Neuronal stem cell (in vitro differentiated cells): ENCODE data around the gene RNF180.
"Not testable (repeated sequence)": the region's sequence is repeated elsewhere in the genome, so short reads cannot be mapped to it uniquely, and the experiment has no call there.

Experiments
- DNase-seq: peaks from one replicate; pipeline ENCODE4 v3.0.0-alpha.2; 2013; ENCODE audit warnings: low spot score
- H2AFZ ChIP-seq: one replicate; pipeline ENCODE4 v1.6.1; 2013; ENCODE audit warnings: mild to moderate bottlenecking, low read length, inconsistent platforms
- H2AK5ac ChIP-seq: 2 replicates; pipeline ENCODE4 v1.6.1; 2013; ENCODE audit warnings: low read depth, mild to moderate bottlenecking, inconsistent platforms, low read length, moderate library complexity, mixed read lengths
- H2BK120ac ChIP-seq: 2 replicates; pipeline ENCODE4 v1.6.1; 2013; ENCODE audit warnings: low read depth, mild to moderate bottlenecking, inconsistent platforms, low read length, moderate library complexity, mixed read lengths
- H2BK12ac ChIP-seq: one replicate; pipeline ENCODE4 v1.6.1; 2013; ENCODE audit warnings: low read length, inconsistent platforms
- H2BK15ac ChIP-seq: 2 replicates; pipeline ENCODE4 v1.6.1; 2013; ENCODE audit warnings: mild to moderate bottlenecking, low read length, inconsistent platforms, mixed read lengths
- H2BK5ac ChIP-seq: one replicate; pipeline ENCODE4 v1.6.1; 2013; ENCODE audit warnings: inconsistent platforms, mild to moderate bottlenecking, low read length, moderate library complexity
- H3K14ac ChIP-seq: one replicate; pipeline ENCODE4 v1.6.1; 2013; ENCODE audit warnings: low read length, inconsistent platforms
- H3K18ac ChIP-seq: 2 replicates; pipeline ENCODE4 v1.6.1; 2013; ENCODE audit warnings: low read length, inconsistent platforms
- H3K23ac ChIP-seq: 2 replicates; pipeline ENCODE4 v1.6.1; 2013; ENCODE audit warnings: low read depth, mild to moderate bottlenecking, mixed read lengths, low read length, inconsistent platforms; ENCODE audit not compliant: poor library complexity
- H3K27ac ChIP-seq: replicated peaks from 3 replicates; pipeline ENCODE4 v1.5.1; 2013; ENCODE audit warnings: low read length, inconsistent platforms
- H3K27me3 ChIP-seq, 3 experiments: 2 replicates each; pipeline ENCODE4 v1.6.1; 2013; ENCODE audit warnings: low read length in 3 of 3, mild to moderate bottlenecking in 2 of 3, inconsistent platforms in 1 of 3, low read depth in 1 of 3, mixed read lengths in 1 of 3, moderate library complexity in 1 of 3; ENCODE audit not compliant: control insufficient read depth in 3 of 3, insufficient read depth in 3 of 3
- H3K36me3 ChIP-seq, 2 donors: replicated peaks in 1 of 2; 2 replicates each; pipeline ENCODE4 v1.6.1; 2013; ENCODE audit warnings: low read length in 2 of 2; ENCODE audit not compliant: control insufficient read depth in 2 of 2, insufficient read depth in 2 of 2
- H3K4ac ChIP-seq: 2 replicates; pipeline ENCODE4 v1.6.1; 2013; ENCODE audit warnings: inconsistent platforms, mild to moderate bottlenecking, low read length, moderate library complexity
- H3K4me1 ChIP-seq, 2 donors: 1 replicate in 1 of 2; 2 replicates in 1 of 2; pipeline ENCODE4 v1.6.1; 2013; ENCODE audit warnings: low read length in 2 of 2, low read depth in 1 of 2; ENCODE audit not compliant: control insufficient read depth in 2 of 2, insufficient read depth in 1 of 2
- H3K4me2 ChIP-seq: one replicate; pipeline ENCODE4 v1.6.1; 2013; ENCODE audit warnings: mild to moderate bottlenecking, low read length, inconsistent platforms; ENCODE audit not compliant: insufficient read depth, poor library complexity, severe bottlenecking
- H3K4me3 ChIP-seq, 2 donors: 2 replicates each; pipeline ENCODE4 v1.5.1; 2013; ENCODE audit warnings: low read length in 2 of 2, mild to moderate bottlenecking in 2 of 2, inconsistent platforms in 1 of 2, moderate library complexity in 1 of 2
- H3K79me1 ChIP-seq: one replicate; pipeline ENCODE4 v1.6.1; 2013; ENCODE audit warnings: low read depth, mild to moderate bottlenecking, inconsistent platforms, low read length, moderate library complexity
- H3K9ac ChIP-seq: one replicate; pipeline ENCODE4 v1.6.1; 2013; ENCODE audit warnings: mild to moderate bottlenecking, low read depth, low read length, inconsistent platforms; ENCODE audit not compliant: poor library complexity
- H3K9me3 ChIP-seq, 2 donors: replicated peaks in 1 of 2; 2 replicates each; pipeline versions ENCODE3 to v1.6.1; 2013; ENCODE audit warnings: low read length in 2 of 2, mild to moderate bottlenecking in 2 of 2, inconsistent platforms in 1 of 2, low read depth in 1 of 2, mixed read lengths in 1 of 2, moderate library complexity in 1 of 2; ENCODE audit not compliant: control insufficient read depth in 2 of 2, insufficient read depth in 1 of 2
- H4K8ac ChIP-seq: one replicate; pipeline ENCODE4 v1.6.1; 2013; ENCODE audit warnings: low read depth, mild to moderate bottlenecking, inconsistent platforms, low read length, moderate library complexity
- H4K91ac ChIP-seq: one replicate; pipeline ENCODE4 v1.6.1; 2013; ENCODE audit warnings: low read length, low read depth, mild to moderate bottlenecking, inconsistent platforms; ENCODE audit not compliant: poor library complexity
- WGBS, 2 donors: extraction: QIAGEN DNeasy Blood & Tissue Kit; methylation state at CpG; one replicate each; pipeline ENCODE4 v1.1.7; 2013; ENCODE audit warnings: missing lambda C conversion rate in 2 of 2, mixed read lengths in 1 of 2; ENCODE audit not compliant: insufficient read length in 2 of 2, insufficient replicate concordance in 1 of 2; ENCODE audit errors: extremely low coverage in 2 of 2; 5-methylcytosine and 5-hydroxymethylcytosine counted together

Gene RNF180

DNA sequence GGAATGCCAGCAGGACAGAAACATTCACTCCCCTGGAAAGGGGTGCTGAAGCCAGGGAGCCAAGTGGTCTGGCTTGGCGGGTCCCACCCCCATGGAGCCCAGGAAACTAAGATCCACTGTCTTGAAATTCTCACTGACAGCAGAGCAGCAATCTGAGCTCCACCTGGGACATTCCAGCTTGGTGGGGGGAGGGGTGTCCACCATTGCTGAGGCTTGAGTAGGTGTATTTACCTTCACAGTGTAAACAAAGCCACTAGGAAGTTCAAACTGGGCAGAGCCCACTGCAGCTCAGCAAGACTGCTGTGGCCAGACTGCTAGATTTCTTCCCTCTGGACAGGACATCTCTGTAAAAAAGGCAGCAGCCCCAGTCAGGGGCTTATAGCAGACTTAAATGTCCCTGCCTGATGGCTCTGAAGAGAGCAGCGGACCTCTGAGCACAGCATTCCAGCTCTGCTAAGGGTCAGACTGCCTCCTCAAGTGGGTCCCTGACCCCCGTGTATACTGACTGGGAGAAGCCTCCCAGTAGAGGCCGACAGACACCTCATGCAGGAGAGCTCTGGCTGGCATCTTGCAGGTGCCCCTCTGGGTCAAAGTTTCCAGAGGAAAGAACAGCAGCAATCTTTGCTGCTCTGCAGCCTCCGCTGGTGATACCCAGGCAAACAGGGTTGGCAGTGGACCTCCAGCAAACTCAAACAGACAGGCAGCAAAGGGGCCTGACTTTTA, 241.6 kb downstream of the RNF180 start:
- not testable (repeated sequence) for H2BK5ac ChIP-seq, H2AK5ac ChIP-seq, H4K8ac ChIP-seq, DNase-seq, H3K79me1 ChIP-seq, H3K23ac ChIP-seq, H3K4me1 ChIP-seq, H3K4me2 ChIP-seq, H4K91ac ChIP-seq, H2AFZ ChIP-seq, H3K9ac ChIP-seq, H3K9me3 ChIP-seq, H3K4ac ChIP-seq, H3K27ac ChIP-seq, H3K36me3 ChIP-seq, H3K4me3 ChIP-seq, H2BK15ac ChIP-seq, H2BK12ac ChIP-seq, H2BK120ac ChIP-seq, H3K14ac ChIP-seq, H3K27me3 ChIP-seq
- H3K18ac ChIP-seq: peak overlapping the region; percentile 5
- no CpG with 5 or more reads among the region's 5 CpGs for WGBS, 2 donors

DNA sequence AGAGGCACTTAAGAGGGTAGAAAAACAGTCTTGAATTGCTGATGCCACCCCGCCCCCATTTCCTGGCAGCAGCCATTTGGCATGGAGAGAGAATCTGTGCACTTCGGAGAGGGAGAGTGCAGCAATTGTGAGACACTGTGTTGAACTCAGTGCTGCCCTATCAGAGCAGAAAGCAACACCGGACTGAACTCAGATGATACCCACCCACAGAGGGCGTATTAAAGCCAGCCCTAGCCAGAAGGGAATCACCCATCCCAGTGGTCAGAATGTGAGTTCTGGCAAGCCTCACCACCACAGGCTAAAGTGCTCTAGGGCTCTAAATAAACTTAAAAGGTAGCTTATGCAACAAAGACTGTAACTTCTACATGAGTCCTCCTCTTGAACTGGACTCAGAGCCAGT, 251.7 kb downstream of the RNF180 start:
- H3K4ac ChIP-seq: no peak overlapping the region
- no peak overlapping the region for H4K8ac ChIP-seq
- no peaks in the 10 kb centered on the region for H3K79me1 ChIP-seq
- H3K9ac ChIP-seq: no peak overlapping the region
- H2BK5ac ChIP-seq: no peak overlapping the region
- no peak overlapping the region for H3K4me2 ChIP-seq
- no peak overlapping the region for H3K27ac ChIP-seq
- H3K27me3 ChIP-seq: no peaks in the 10 kb centered on the region
- no peak overlapping the region for H2BK12ac ChIP-seq
- H3K23ac ChIP-seq: no peak overlapping the region
- no peaks in the 10 kb centered on the region for H3K4me1 ChIP-seq
- H3K36me3 ChIP-seq: no peaks in the 10 kb centered on the region
- H3K9me3 ChIP-seq: no peaks in the 10 kb centered on the region
- H3K18ac ChIP-seq: no peak overlapping the region
- H2AK5ac ChIP-seq: no peak overlapping the region
- H4K91ac ChIP-seq: no peak overlapping the region
- no peak overlapping the region for H2AFZ ChIP-seq
- H3K4me3 ChIP-seq: no peak overlapping the region
- H2BK120ac ChIP-seq: no peak overlapping the region
- H3K14ac ChIP-seq: no peak overlapping the region
- H2BK15ac ChIP-seq: no peak overlapping the region
- no peak for DNase-seq
- no CpG with 5 or more reads among the region's 4 CpGs for WGBS, 2 donors

DNA sequence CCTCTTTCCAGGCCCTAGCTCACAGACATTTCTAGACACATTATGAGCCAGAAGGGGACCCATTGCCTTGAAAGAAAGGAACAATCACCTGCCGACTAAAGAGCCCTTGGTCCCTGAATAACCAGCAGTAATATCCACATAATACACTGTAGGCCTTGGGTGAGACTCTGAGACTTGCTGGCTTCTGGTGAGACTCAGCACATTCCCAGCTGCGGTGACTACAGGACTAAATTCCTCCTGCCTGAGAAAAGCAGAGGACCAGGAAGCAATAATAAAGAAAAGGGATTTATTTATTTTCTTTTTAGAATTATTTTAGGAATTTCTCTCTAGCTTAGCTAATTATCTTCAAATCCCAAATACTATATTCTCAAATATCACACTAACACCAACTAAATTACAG, 252.4 kb downstream of the RNF180 start:
- Histone ChIP-seq H3K36me3 (no peaks in the 10 kb centered on the region), H3K14ac (no peak overlapping the region), H2BK15ac (no peak overlapping the region), H3K4ac (no peak overlapping the region), H2AFZ (no peak overlapping the region), H4K91ac (no peak overlapping the region), H3K9me3 (no peaks in the 10 kb centered on the region), H3K27me3 (no peaks in the 10 kb centered on the region), H2BK120ac (peak overlapping the region; percentile 41), H3K4me1 (no peaks in the 10 kb centered on the region), H3K23ac (no peak overlapping the region), H4K8ac (no peak overlapping the region), H3K4me2 (no peak overlapping the region), H3K18ac (no peak overlapping the region), H3K9ac (no peak overlapping the region), H2AK5ac (no peak overlapping the region), H2BK12ac (no peak overlapping the region), H3K79me1 (no peaks in the 10 kb centered on the region), H2BK5ac (no peak overlapping the region), H3K27ac (no peak overlapping the region), H3K4me3 (no peak overlapping the region)
- DNase-seq: no peak
- no CpG with 5 or more reads among the region's 2 CpGs for whole genome bisulfite sequencing, 2 donors
